ENCODE measurements around the gene PHF12. TPM values are rescaled to one million over a fixed set of nuclear protein-coding genes. Genes with fewer than 3 reads are reported as not detected.

The PHF12 gene
- polyA plus RNA-seq, 1 experiment = 16.5 TPM

DNA sequence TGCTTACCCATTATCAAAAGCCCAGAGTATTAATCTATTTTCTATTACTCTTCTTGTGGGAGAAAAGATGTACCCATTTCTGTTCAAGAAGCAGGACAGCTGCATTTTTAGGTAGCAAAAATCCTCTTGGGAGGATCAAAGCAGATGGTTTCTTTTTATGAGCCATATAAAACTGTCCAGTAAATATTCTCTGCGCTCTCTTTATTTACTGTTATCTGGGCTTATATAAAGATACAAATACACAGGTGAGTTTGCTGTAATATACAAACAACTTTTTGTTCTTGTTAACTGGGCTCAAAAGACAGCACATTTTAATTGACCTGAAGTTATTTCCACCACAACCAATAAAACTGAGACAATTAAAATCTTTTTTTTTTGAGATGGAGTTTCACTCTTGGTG, 10.1 kb downstream of the PHF12 start:
- ChIA-PET CTCF (interaction anchor here (1.3 to 1.4 kb wide), 2 partner anchors 9 to 214 kb away, joined by 3 to 4 read pairs; no protein-coding TSS in a partner anchor), POLR2A (no interaction called here)
- Histone ChIP-seq H3K36me3 (ENCODE audit: control insufficient read depth, insufficient read depth, low read length) (no peaks in the 10 kb centered on the region; the same call in 1 of the 2 replicates), H3K4me3 (ENCODE audit: low read depth, low read length) (no peak overlapping the region), H3K27me3 (ENCODE audit: control insufficient read depth, insufficient read depth, low read length) (no peaks in the 10 kb centered on the region)
- TF ChIP-seq, protein P1, sequence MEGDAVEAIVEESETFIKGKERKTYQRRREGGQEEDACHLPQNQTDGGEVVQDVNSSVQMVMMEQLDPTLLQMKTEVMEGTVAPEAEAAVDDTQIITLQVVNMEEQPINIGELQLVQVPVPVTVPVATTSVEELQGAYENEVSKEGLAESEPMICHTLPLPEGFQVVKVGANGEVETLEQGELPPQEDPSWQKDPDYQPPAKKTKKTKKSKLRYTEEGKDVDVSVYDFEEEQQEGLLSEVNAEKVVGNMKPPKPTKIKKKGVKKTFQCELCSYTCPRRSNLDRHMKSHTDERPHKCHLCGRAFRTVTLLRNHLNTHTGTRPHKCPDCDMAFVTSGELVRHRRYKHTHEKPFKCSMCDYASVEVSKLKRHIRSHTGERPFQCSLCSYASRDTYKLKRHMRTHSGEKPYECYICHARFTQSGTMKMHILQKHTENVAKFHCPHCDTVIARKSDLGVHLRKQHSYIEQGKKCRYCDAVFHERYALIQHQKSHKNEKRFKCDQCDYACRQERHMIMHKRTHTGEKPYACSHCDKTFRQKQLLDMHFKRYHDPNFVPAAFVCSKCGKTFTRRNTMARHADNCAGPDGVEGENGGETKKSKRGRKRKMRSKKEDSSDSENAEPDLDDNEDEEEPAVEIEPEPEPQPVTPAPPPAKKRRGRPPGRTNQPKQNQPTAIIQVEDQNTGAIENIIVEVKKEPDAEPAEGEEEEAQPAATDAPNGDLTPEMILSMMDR (IDR thresholded peaks at IDR 0.05; ENCODE audit: insufficient read depth, low read depth, low read length) = no peak
- no peak for DNase-seq (ENCODE audit: low read depth)

DNA sequence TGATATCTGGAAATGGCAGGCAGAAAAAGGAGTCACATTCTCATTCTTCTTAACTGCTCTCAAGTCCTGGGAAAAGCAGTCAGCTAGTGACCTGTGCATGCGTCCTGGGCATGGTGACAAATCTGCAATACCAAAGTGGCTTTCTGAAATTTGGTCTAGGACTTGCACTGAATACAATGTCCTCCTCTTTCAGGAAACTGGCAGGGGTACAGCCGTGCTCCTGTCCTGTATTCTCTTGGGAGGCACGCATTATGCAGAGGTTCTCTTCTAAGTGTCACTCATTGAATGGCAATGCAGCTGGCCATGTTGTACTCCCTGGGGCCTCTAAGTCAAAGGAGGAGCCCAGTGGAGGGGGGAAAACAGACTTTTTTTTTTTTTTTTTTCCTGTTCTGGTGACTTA, 10.6 kb downstream of the PHF12 start:
- POLR2A ChIA-PET = no interaction called here
- TF ChIP-seq, protein P1 (IDR thresholded peaks at IDR 0.05; ENCODE audit: insufficient read depth, low read depth, low read length) = no peak

DNA sequence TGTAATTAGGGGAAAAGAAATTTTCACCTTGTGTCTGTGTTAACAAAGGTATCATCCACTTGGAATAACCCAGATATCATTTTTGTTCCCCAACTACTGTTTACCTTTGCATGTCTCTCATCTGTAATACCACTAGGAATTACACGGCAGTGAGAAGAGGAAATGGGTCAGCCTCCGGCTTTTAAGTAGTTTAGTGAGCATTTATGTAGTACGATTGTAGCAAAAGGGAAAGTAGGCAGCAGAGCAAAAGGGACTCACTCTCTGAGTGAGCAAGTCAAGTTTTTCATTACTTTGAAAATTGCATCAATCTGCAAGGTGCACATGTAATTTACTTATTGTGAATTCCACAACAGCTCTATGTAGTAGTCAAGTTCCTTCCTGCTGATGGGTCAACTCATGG, 11.2 kb downstream of the PHF12 start:
- H3K27me3 ChIP-seq (ENCODE audit: control insufficient read depth, insufficient read depth, low read length) = no peaks in the 10 kb centered on the region
- H3K4me3 ChIP-seq (ENCODE audit: low read depth, low read length) = no peak overlapping the region
- TF ChIP-seq, protein P1 (IDR thresholded peaks at IDR 0.05; ENCODE audit: insufficient read depth, low read depth, low read length) = no peak
- H3K36me3 ChIP-seq (ENCODE audit: control insufficient read depth, insufficient read depth, low read length) = no peaks in the 10 kb centered on the region; the same call in 1 of the 2 replicates
- DNase-seq (ENCODE audit: low read depth) = no peak
- CTCF ChIA-PET = interaction anchor here (0.6 to 1.5 kb wide), 4 partner anchors 10 to 199 kb away, joined by 3 to 4 read pairs (median 4); no protein-coding TSS in a partner anchor
- POLR2A ChIA-PET = no interaction called here

More for the DNA sequence above, 10.6 kb downstream of the PHF12 start:
- no peak for DNase-seq (ENCODE audit: low read depth)
- H3K27me3 ChIP-seq (ENCODE audit: control insufficient read depth, insufficient read depth, low read length) = no peaks in the 10 kb centered on the region
- H3K4me3 ChIP-seq (ENCODE audit: low read depth, low read length) = no peak overlapping the region
- H3K36me3 ChIP-seq (ENCODE audit: control insufficient read depth, insufficient read depth, low read length) = no peaks in the 10 kb centered on the region; the same call in 1 of the 2 replicates
- CTCF ChIA-PET = interaction anchor here (1.0 to 1.4 kb wide), 3 partner anchors 9 to 214 kb away, joined by 3 to 4 read pairs (median 4); no protein-coding TSS in a partner anchor

DNA sequence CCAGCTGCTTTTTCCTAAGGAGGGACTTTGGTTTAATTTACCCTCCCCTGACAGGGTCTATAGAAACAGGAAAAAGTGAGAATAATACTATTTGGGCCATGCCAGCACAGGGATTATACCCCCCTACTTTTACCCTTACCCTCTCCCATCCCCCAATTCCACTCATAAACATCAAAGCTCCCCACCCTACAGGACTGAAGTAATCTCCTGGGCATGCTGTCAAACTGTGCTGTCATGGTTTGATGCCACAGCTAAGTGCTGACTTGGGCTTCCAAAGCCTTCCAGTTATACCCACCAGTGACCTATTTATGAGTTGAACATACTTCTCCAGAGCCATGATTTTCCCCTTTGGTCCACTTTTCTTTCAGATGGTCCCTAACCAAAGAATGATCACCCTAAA, 12.8 kb downstream of the PHF12 start:
- CTCF ChIA-PET = interaction anchor here (1.5 to 1.8 kb wide), 2 partner anchors 9 to 41 kb away, joined by 5 to 6 read pairs; partner anchors contain the start of gene FLOT2
- Histone ChIP-seq H3K4me3 (ENCODE audit: low read depth, low read length) (no peak overlapping the region), H3K36me3 (ENCODE audit: control insufficient read depth, insufficient read depth, low read length) (no peaks in the 10 kb centered on the region; the same call in 1 of the 2 replicates), H3K27me3 (ENCODE audit: control insufficient read depth, insufficient read depth, low read length) (no peaks in the 10 kb centered on the region)
- POLR2A ChIA-PET = no interaction called here
- DNase-seq (ENCODE audit: low read depth) = no peak
- TF ChIP-seq, protein P1 (IDR thresholded peaks at IDR 0.05; ENCODE audit: insufficient read depth, low read depth, low read length) = no peak

DNA sequence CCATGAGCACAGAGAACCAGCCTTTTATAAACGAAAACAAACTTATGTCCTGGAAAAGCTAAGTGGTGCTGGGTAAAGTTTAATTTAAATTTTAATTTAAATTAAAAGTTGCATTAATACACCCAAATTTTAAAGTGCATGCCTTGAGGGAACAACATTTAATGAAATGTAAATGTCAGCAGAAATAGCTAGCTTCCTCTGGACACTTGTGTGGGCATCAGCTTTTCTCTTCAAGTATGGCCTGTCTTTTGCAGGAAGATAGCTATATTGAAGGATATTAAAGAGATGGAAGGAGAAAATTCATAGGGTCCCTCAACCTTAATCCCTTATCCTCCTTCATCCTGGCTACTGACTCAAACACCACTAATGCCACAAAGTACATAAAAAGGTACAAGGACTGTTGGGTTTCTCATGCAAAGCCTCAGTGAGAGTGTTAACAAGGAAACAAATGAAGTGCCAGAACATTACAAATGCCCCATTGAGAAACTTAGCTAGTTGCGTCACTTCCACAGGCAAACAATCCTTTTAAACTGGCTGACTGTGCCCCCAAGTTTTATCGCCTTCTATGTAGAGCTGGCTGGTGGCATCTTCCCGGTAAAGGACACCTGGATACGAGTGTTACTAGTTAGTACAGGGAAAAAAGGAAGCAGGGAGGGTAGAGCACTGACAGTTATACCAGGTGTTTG, 14.1 kb downstream of the PHF12 start:
- POLR2A ChIA-PET = no interaction called here
- TF ChIP-seq, protein P1 (IDR thresholded peaks at IDR 0.05; ENCODE audit: insufficient read depth, low read depth, low read length) = no peak
- DNase-seq (ENCODE audit: low read depth) = no peak
- H3K27me3 ChIP-seq (ENCODE audit: control insufficient read depth, insufficient read depth, low read length) = no peaks in the 10 kb centered on the region
- no peak overlapping the region for H3K4me3 ChIP-seq (ENCODE audit: low read depth, low read length)
- CTCF ChIA-PET = interaction anchor here (0.6 to 4.0 kb wide), 10 partner anchors 9 to 210 kb away, joined by 3 to 17 read pairs (median 4); partner anchors contain the start of genes DHRS13 and FLOT2
- H3K36me3 ChIP-seq (ENCODE audit: control insufficient read depth, insufficient read depth, low read length) = no peaks in the 10 kb centered on the region; the same call in 1 of the 2 replicates

Data from BJ (cell line).